ENCODE data around the gene GDPD5.
A peak's percentile ranks its signal among the peaks of the same experiment; 100 is the strongest.

The GDPD5 gene

DNA sequence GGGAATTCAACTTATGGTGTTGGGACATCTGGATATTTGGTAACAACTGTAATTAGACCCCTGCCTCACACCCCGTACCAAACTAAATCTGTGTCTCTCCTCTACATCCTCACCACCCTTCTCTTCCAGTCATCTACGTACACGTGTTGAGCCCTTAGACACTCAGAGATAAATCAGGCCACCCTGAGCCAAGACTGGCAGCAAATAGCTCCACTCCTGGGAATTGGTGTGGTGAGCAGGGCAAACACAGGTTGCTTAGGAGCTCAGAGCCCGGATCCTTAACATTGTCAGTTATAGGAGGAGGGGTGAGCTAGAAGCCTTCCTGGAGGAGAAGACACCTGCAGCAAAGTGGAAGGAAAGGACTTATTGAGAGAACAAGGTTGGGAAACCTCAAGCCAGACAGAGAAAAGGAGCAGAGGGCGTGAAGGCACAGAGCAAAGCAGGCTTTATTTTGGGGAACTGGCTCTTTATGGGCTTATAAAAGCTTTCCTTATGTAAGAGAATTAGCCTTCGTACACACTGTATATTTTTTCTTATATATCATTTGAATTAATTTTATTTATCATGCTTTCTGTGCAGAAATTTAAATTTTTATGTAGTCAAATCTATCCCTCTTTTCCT, 55.8 kb downstream of the GDPD5 start:
- DNase-seq: no peak

DNA sequence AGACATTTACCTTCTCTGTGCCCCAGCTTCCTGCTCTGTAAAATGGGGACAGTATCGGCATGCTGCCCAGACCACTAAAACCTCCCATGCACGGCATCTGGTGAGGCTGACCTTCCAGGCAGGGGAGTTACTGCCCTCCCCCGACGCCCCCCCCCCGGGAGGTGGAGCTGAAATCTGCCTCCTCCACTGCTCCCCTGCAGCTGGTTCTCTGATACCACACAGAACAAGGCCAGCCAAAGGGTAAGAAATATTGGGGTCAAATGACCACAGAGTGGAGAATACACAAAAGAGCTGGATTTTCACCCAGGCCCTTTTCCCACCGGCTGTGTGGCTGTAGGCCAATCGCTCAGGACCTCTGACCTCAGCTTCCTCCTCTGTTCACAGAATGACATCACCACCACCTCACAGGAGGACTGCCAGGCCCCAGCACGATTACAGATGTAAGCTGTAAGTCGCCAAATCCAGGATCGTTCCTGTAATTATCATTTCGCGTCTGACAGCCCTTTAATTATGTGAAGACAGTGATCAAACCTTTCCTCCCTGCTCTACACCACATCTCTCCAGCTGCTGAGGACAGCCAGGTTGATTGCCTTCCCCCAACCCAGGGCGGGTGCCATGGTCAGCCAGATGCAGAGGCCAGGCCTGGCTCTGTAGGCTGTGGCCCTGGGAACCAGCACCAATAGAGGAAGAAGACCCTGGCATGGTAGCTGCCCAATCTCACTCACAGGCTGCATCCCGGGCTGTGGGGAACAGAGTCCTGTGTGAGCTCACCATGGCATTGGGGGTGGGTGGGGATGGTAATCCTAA, 57.0 kb downstream of the GDPD5 start:
- no peak for DNase-seq

DNA sequence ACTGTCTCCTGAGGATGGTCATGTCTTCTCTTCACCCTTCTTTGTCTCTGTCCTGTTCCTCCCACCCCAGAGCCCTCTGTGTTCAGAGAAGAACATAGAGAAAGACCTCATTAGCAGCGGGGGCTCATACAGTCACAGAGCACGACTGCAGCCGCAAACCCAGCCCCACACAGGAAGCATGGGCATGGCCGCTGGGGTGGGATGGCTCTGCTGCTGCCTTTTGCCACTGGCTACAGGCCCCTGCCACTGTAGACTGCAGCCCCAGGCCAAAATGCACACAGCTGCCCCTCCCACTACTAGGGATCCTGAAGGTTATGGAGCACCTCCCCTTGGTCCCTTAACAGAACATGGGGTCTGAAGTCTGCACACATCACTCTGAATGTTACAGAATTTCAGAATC, 57.9 kb downstream of the GDPD5 start:
- no peak for DNase-seq

DNA sequence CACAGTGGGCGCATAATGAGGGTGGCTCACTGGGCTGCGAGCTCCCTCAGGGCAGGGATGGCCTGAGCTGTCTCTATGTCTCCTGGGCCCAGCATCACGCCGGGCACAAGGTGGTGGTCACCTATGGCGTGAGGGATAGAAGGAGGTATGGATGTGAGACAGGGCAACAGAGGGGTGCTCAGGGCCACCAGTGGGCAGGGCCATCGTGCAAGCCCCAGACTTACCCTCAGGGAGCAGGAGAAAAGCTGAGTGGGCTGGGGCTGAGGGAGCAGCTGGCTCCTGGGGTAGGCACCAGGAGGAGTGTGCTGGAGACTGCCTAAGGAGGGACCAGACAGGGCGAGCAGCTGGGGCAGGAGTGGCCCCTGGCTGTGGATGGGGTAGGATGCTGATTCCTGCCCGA, 58.4 kb downstream of the GDPD5 start:
- DNase-seq: no peak

DNA sequence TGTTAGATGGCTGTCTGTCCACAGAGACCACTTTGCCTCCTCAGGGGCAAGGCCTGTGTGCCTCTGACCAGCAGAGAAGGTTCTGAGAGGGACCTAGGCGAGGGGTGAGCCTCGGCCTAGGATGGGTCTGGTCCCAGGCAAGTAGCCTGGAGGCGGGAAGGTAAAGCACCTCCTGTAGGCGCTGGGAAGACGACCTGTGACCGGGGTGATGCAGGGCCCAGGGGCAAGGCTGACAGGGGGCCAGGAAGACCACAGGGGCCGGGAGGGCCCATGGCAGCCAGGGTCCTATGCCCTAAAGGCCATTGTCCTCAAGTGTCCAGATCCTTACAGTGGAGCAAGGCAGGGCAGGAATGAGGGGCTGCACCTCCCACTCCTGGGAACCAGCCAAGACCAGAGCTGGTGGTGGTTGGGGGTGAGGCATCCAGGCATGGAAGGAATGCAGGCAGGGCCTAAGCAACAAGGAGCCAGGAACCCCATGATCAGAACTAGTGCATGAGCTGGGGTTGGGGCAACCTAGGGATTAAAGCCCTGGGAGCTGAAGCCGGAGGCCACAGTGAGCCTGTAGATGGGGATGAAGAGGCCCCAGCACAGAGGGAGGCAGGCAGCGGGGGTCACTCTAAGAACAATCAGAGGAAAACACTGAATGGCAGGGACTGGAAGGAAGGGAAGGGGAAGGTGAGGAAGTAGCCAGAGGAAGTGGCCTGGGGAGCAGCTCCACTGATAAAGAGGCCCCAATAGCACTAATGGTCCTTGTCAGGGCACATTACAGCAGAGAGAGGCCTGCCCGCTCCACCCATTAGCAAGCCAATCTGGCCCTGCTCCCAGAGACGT, 59.8 kb downstream of the GDPD5 start:
- no peak for DNase-seq

DNA sequence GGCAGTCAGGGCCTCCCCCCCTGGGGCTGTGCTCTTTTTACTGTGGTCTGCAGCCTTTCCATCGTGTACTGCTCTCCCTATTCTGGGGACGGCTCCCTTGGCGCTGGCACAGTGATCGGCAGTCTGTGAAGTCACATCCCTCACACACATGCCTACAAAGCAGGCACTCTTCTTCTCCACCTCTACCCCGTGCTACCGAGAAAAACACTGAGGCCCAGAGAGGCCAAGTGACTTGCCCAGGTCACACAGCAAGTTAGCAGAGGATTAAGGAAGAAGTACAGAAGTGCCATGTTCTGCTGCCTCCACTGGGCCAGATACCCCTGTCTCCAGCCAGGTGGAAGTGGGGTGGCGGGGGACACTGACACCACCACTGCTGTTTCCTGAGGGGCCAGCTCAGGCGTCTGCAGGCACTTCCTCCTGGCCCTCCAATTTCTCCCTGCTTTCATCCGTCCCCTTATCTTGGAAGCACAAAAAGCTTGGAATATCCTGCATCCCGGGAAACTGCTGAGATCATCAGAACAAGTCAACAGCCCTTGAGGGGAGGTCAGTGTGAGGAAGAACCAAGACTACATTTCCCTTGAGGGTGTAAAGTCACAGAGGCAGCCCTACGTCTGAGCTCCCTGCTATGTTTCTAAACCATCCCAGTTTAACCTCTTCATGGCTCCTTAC, 62.5 kb downstream of the GDPD5 start:
- DNase-seq: no peak

DNA sequence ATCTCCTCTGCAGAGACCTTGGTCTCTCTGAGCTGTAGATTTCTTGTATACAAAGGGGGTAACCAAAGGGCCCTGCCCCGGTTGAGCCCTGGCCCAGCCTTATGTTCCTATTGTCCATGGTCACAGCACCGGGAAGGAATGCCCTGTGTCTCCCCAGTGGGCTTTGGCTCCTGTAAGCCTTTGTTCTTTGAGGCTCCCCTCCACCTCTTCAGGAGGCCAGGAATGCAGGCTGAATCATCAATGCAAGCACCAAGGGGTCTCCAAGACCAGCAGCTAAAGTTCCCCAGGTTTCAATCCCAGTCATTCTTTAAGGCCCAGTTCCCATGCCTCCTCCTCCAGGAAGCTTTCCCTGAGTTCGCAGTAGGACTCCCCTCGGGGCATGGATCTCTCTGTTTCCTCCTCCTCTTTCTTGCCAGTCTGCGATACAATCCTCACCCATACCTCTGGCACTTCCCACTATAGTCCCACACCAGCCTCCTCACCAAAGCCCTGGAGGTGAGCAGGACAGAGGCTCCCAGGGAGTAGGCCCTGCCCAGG, 63.6 kb downstream of the GDPD5 start:
- DNase-seq: no peak

DNA sequence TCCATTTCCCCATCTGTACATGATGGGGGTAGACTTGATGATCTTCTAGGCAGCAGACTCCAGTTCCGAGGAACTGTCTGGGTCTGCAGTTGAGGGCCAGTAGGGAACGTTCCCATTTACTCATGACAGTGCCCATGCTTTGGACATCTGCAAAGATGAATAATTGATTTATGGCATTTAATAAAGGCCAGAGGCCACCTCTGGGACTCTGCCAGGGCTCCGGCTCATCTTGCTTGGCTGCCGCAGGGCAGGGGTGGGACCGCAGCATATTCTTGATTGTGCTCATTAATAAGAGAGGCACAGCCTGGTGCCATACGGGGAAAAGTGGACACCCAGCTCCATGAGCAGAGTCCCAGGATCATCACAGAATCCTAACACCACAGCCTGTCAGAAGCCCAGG, 64.6 kb downstream of the GDPD5 start:
- DNase-seq: no peak

DNA sequence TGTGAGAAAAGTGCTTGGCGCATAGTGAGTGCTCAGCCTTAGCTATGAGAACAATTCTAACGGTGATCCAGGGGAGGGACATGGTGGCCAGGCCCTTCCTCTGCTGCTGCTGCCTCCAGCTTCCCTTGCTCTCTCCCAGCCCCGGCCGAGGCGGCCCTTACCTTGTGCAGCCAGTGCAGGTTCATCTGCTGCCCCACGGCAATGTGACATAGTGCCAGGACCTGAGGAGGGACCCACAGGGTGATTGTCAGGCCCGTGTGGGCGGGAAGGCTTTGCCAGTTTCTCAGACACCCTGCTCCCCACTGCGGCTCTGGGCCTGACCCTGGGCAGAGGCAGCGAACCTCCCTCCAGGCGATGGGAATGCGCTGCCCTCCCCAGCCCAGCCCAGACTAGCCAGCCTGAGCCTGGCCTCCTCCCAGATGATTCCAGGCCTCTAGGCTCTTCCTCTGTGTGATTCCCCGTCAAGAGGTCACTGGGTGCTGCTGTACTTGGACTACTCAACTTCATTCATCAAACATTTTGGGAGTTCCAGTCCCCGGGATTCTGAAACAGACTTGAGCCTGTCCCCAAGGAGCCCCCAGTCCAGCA, 69.1 kb downstream of the GDPD5 start:
- no peak for DNase-seq

DNA sequence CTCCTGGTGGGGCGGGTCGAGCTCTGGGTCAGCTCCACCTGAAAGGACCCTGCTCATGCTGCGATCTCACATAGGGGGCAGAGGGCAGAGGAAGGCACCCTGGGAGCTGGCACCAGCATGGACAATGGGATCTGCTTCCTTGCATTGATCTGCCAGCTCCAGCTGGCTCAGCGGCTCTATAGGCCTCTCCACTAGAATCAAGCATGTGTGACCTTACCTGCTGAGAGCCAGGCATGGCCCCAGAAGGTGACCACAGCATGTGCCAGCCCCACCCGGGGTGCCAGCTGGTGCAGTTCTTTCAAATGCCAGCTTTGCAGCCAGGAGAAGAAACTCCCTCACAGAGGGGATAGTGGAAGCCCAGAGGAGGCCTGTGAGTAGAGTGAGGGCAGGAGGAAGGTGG, 70.8 kb downstream of the GDPD5 start:
- DNase-seq: no peak

DNA sequence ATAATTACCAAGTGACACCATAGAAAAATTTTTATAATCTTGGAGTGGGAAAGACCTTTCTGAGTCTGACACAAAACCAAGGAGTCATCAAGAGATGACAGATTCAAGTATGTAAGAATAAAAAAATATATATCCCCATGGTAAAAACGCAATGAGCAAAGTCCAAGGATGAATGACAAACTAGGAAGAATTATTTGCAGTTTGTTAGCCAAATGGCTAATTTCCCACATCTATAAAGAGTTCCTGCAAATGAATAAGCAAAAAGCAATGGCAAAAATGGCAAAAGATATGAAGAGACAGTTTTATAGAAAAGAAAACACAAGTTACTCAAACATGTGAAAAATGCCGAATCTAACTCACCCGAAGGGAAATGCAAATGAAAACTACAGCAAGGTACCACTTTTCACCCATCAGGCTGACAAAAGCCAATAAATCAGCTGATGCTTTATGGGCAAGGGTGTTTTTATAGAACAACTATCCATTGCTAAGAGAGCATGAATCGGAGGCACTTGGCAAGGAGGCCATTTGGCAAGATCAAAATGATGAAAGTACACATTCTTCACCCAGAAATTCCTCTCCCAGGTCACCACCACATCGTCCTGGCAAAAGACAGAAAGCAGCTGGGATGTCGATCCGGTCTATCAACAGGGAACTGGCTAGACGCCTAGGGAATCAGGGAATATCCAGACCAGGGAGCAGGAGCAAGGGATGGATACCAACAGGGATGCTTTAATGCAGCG, 71.7 kb downstream of the GDPD5 start:
- DNase-seq: no peak

DNA sequence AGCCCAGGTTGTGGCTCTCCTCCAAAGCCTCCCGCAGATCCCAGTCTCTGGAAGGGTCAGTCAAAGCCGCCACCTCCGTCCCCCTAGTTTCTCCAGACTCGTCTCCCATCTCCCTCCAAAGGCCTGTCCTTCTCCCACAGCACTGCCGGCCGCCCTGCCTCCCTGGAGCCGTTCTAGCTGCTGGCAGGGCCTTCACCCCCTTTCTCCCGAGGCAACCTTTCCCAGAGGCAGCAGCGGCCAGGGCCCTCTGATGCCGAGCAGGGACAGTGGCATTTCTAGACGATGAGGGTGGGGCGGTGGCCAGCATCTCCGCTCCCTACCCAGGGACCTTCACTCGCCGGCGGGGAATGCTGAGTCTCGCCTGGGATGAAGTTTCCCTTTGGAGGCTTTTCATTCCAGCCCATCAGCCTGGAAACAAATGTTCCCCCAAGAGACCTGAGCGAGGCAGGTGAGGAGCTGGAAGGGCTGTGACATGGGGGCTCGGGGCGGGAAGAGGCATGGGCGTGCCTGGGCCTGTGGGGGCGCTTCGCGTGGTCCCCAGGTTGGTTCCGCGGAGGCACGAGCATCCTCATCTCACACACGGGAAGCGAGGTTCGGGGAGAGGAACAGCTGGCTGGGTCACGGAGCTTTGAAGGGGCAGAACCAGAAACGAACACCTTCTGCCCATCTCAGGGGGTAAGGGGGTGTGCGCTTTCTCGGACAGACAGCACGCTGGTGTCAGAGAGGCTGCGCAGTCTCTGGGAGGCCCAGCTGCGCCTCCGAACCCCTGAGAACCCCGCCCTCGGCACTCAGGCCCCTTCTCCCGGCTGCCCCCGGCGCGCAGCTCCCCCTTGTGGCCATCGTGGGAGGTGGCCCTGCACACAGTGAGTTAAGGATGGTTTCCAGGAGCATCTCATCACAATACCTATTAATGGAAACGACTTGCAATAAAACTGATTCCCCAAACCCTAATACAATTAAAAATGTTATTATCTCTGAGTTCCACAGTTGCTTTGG, 74.6 kb downstream of the GDPD5 start:
- DNase-seq: no peak

DNA sequence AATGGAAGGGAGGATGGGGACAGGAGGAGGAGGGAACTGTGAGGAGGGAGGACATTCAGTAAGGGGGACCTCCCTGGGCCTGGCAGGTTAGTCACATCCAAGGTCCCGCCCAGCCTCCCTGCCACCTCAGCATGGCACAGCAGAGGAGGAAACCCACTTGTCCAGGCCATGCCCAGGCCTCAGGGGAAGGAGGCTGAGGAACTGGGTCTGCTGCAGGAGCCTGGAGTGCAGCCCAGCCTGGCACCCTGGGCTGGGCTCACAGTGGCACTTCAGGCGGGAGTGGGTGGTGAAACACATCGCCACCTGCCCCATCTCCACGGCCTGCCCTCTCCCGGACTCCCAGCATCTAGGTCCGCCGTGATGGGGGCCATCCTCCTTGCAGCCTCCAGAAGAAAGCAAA, 75.5 kb downstream of the GDPD5 start:
- no peak for DNase-seq

DNA sequence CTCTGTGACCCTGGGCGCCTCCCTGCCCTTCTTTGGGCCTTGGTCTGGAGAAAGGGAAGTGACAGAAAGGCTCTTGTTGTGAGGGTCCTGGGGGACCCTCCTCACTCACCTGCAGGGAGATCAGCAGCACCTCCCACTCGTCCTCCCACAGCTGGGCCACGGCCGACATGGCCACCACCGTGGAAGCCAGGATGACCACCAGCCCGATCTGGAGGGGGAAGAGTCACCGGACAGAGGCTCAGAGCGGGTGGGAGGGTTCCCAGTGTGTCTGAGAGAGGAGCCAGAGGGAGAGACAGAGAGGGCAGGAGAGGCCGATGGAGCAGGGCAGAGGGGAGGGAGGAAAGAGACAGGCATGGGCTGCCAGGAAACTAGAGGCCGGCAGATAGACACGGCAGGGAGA, 76.0 kb downstream of the GDPD5 start:
- no peak for DNase-seq

DNA sequence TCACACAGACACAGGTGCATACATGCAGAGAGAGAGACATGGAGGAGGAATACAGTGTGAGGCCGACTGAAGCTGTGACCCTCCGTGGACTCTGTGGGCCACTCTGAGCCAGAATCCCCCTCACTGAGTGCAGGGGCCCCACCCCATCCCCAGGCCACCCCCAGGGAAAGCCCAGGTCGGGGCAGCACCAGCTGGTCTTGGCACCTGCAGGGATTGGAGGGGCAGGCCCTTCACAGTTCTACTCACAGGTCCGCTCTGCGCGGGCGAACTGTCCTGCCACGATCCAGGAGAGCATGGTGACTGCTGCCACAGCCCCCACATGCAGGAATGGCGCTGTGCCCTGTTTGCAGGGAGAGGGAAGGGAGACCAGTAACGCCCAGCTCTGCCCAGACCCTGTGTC, 76.5 kb downstream of the GDPD5 start:
- DNase-seq: no peak

DNA sequence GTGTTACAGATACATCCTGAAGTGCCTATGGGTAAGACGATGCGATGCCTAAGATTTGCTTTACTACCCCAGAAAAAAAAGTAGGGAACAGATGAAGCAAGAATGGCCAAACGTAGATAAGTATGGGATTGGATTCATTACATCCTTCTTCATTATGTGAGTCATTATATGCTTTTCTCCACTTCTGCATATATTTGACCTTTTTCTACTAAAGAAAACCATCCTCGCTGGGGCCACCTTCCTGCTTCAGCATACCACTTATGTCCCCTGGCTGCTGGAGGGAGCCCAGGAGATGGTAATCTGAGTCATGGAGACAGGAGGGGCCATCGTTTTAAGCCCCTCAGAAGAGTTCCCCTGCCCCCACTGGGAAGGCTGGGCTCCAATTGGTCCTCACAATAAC, 78.3 kb downstream of the GDPD5 start:
- no peak for DNase-seq

DNA sequence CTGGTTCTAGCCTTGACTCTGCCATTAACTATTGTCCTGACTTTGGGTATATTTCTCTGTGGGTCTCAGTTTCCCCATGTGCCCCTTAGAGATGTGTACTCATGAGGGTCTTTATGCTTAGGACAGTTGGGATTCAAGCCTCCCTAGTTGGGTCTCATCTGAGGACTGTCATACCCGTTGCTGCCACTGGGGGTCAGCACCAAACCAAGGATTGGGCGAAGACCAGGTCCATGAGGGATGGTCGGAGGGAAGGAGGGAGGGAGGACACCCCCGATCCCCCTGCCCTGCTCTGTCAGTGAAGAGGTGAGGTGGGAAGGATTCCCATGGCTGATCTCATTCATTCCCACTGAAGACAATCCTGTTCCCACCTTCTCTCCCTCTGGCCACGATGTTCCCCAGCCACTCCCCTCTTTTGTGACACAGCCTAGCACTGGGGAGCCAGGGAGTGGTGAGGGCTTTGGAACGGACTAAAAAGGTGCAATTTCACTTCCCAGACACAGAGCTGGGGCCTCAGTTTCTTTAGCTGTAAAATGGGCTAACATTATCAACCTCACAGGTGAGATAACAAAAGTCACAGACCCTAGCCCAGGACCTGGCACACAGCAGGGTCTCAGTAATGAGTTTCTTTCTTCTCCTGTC, 80.3 kb downstream of the GDPD5 start:
- peak; percentile 38 for DNase-seq

DNA sequence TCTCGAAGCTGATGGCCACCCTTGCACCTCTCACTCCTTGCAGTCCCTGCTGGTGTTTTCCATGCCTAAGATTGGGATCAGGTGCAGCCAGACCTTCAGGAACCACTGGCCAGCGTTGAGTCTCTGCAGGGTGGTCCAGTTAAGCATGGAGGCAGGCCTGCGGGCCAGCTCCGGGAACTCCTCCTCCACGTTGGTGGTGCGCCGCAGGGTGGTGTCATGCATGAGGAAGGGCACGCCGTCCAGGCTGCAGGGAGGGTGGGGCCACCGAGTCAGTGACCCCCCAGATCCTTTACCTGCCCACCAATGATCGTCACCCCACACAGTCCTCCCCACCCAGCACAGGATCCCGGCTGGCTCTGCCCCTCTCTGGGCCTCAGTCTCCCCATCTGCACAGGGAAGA, 82.7 kb downstream of the GDPD5 start:
- no peak for DNase-seq

DNA sequence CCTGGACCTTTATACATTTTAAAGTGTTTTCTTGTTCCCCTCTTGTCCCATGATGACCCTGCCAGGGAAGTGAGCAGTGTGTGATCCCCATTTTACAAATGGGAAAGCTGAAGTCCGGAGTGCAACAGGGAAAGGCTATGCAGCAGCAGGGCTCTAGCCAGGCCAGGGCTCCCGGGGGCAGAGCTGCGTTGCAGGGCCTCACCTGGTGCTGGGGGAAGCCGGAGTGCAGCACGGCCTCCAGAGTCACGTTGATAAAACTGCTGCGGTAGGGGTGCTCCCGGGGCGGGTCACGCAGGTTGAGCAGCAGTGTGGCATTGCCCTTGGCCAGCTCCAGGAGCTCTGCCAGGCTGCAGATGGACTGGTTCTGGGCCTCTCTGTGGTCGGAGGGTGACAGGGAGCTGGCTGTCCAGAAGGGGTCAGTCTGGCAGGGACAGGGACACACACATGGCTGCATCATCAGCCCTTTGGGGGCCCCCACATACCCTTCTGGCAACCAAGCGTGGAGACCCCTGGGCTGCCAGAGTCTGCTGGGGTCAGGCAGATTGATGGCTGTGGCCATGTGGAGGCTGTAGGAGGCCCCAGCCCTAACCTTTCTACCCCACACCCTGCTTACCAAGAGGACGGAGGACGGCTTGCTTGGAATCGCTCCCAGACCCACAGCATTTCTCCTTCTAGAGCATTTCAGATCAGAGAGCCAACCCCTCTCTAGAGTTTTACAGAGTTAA, 83.4 kb downstream of the GDPD5 start:
- DNase-seq: no peak

DNA sequence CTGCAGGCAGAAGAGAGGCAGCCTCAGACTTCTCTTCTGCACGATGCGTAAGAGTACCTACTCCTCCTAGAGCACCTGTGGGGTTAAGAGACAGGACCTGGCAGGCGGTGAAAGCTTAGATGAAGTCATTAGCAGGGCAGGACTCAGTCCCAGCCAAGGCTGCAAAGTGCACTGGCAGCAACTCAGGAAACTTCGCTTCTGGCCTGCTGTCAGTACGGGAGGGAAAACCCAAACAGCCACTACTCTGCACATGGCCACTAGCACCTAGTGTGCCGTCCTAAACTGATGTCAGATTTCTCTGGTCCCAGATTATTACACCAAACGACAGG, 84.0 kb downstream of the GDPD5 start:
- no peak for DNase-seq
